NCI-H2227 (cell line): ENCODE data around the gene TRIM37.
A peak's percentile ranks its signal among the peaks of the same experiment; 100 is the strongest.
"Not testable (repeated sequence)": the region's sequence is repeated elsewhere in the genome, so short reads cannot be mapped to it uniquely, and the experiment has no call there.

Experiments used
- DNase-seq: peaks from one replicate; lab custom pipeline; 2025; ENCODE audit not compliant: unreplicated experiment; lab: John Stamatoyannopoulos, UW

TRIM37 gene, protein sequence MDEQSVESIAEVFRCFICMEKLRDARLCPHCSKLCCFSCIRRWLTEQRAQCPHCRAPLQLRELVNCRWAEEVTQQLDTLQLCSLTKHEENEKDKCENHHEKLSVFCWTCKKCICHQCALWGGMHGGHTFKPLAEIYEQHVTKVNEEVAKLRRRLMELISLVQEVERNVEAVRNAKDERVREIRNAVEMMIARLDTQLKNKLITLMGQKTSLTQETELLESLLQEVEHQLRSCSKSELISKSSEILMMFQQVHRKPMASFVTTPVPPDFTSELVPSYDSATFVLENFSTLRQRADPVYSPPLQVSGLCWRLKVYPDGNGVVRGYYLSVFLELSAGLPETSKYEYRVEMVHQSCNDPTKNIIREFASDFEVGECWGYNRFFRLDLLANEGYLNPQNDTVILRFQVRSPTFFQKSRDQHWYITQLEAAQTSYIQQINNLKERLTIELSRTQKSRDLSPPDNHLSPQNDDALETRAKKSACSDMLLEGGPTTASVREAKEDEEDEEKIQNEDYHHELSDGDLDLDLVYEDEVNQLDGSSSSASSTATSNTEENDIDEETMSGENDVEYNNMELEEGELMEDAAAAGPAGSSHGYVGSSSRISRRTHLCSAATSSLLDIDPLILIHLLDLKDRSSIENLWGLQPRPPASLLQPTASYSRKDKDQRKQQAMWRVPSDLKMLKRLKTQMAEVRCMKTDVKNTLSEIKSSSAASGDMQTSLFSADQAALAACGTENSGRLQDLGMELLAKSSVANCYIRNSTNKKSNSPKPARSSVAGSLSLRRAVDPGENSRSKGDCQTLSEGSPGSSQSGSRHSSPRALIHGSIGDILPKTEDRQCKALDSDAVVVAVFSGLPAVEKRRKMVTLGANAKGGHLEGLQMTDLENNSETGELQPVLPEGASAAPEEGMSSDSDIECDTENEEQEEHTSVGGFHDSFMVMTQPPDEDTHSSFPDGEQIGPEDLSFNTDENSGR

DNA sequence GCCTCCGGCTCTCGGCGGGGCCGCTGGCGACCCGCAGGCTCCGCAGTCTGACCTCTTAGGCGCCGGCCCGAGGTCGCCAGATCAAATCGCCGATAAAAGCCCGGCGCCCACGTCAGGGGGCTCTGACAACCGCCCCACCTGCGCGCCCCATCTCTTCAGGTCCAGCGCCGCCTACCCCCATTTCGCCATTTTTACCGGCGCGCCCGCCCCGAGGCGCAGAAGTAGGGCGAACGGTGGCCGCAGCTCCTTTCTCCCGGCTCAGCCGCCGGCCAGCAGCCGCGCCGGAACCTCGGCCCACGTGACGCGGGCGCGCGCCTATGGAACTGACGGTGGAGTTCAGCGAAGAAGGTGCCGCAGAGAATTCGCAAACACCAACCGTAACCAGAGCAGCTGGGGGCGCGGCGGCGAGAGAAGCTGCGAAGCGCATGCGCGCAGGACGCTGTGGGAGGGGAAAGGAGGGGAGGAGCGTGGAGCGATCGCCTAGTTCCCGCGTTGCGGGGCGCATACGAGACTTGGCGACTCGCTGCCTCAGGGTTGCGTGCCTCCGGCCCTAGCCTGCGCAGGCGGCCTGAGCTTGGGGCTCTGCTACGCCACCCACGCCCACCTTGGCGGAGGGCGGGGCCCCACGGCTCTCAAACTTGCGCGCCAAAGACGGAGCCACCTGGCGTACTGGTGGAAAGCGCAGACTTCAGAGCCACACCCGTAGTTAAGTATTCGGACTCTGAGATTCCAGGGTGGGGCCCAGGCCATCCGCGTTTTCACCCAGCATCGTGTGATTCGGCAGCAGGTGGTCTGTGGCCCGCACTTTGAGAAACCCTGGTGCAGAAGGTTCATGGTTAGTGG lies at the start of gene TRIM37:
TRIM37 (minus strand) TSS at position 418 of the 843 bp plus-strand sequence. CDS start 419 bp downstream, outside the sequence.
- DNase-seq = peak; percentile 100

DNA sequence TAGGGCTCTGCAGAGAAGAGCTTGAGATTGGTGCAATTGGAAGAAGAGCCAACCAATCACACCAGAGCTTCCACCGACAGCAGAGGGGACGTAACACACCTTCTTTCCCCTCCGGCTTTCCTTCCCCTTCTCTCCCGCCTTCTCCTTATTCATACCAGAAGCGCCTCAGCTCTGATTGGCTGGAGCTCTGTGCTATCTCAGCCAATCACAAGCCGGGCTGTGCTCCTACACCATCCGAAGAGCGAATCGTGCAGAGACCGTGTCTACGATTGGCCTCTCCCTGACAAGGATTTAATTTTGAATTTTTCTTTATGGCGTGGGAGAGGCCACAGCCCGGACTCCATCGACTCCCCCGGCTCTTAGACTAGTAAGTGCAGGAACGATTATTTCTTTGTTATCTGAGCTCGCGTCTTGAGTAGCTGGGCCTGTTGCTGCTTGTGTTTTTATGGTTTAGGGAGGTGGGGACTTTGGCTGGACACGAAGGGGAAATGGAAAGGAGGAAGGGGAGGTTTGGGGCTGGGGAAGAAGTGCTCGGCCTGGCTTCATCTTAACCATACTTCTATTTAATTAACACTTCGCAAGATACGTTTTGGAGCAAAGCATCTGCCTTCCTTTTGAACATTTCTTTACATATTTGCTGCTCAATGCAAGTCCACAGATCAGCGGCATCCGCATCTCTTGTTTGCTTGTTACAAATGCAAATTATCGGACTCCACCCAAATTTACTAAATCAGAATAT lies 48.9 kb upstream of the TRIM37 start, which contains the start of gene PRR11:
PRR11 (plus strand) TSS at position 308 of the 739 bp plus-strand sequence. CDS start 14,007 bp downstream, outside the sequence.
- peak; percentile 100 for DNase-seq

DNA sequence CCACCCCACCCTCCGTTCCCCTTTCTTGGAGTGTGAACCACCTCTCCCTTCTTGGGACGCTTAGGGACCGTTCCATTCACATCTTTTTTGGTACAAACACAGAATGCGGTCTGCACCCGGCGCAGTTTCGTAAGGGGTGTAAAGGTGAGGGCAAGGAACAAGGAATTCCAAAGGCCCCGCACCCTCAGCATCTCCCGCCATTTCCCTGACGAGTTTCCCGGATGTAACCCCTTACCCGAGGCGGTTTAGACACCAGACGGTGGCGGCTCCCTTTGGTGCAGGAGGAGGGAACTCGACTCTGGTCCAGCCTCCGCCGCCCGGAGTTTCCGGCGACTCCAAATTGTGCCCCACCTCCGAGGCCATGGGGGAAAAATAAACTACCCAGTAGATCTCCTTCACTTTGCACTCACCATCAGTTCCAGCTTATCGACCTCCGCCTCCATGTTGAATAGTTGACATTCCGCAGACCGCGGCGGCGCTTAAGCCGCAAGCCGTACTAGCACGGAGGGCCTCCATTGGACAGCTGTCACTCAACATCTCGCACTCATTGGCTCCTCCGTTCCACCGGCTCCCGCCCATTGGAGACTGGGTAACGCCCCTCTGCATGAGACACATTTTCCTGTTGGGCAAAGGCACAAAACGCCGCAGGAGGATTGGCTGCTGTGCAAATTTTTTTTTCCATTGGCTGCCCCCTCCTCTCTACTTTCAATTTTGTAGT lies 48.2 kb upstream of the TRIM37 start, which contains the start of gene SKA2:
SKA2 (minus strand) TSS at position 466 of the 718 bp plus-strand sequence; CDS start at position 443, 23 bp downstream.
- peak; percentile 100 for DNase-seq

DNA sequence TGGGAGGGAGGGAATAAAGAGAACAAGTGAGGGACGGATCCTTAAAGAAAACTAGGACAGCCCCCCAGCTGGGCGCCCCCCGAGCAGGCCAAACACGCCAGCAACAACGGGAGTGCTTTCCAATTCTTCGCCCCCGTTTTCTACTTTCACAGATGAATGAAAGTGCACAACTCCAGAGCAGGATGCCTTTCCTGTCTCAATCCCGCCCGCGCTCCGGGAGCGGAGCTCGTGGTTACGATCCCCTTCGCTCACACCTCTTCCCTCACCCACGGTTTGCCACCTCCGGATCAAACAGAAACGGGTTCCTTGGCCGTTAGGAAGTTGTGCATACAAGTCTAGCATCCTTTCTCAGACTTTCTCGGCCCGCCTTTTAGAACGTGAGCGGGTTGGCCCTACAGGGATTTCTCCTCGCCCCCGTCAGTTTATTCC lies 47.6 kb upstream of the TRIM37 start:
- DNase-seq = peak; percentile 77

- DNase-seq = no peak
Observed at GRCh38 chr17:59152925-59153324, 46.2 kb upstream of the TRIM37 start.

GRCh38 chr17:59151591-59151990 lies 44.9 kb upstream of the TRIM37 start:
- DNase-seq = no peak

- no peak for DNase-seq
Observed at GRCh38 chr17:59151006-59151405, 44.3 kb upstream of the TRIM37 start.

- DNase-seq = no peak
Observed at GRCh38 chr17:59149841-59150511, 43.3 kb upstream of the TRIM37 start.

DNA sequence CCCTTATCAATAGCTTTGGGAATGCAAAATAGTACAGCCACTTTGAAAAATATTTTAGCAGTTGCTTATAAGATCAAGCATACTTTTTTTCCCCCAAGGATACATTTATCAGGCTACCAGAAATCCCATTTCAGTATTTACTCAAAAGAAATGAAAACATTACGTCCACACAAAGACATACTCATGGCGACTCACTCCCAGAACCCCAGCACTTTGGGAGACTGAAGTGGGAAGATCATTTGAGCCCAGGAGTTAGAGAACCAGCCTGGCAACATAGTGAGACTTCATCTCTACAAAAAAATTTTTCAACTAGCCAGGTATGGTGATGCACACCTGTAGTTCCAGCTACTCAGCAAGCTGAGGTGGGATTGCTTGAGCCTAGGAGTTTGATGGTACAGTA lies 42.4 kb upstream of the TRIM37 start:
- no peak for DNase-seq

DNA sequence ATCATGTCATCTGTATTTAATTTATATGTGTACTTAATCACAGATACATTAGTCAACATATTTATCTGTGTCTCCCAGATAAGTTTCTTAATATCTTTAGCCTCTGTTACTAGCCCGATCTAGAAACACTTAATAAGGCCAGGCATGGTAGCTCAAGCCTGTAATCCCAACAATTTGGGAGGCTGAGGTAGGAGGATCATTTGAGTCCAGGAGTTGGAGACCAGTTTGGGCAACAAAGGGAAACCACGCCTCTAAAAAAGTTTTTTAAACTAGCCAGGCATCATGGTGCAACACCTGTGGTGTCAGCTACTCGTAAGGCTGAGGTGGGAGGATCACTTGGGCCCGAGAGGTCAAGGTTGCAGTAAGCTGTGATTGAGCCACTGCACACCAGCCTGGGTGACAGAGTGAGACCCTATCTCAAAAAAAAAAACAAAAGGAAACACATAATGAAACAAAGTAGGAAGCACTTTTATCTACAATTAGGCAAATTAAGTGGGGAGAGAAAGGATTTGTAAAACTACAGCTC lies 39.0 kb upstream of the TRIM37 start:
- no peak for DNase-seq

GRCh38 chr17:59141860-59142259 lies 35.2 kb upstream of the TRIM37 start:
- DNase-seq = no peak

DNA sequence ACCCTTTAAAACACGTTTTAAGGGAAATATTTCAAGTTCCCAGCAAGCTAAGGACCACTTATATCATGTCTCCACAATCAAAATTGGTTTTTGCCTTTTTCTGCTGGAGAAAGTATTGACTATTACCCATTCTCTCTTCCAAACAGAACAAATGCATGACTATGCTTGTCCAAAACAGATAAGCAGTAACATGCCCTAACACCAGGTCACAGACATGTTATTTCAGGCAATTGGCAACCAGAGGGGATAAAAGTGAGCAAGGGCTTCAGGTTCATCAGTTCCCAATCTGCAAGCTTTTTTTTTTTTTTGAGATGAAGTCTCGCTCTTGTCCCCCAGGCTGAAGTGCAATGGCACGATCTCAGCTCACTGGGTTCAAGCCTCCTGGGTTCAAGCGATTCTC lies 33.3 kb upstream of the TRIM37 start:
- no peak for DNase-seq

DNA sequence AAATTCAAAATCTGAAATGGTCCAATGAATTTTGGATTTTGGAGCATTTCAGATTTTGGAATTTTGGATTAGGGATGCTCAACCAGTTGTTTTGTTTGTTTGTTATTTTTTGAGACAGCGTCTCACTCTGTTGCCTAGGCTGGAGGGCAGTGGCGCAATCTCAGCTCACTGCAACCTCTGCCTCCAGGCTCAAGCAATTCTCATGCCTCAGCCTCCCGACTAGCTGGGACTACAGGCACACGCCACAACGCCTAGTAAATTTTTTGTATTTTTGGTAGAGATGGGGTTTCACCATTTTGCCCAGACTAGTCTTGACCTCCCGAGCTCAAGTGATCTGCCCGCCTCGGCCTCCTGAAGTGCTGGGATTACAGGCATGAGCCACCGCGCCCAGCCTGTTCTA lies 31.7 kb upstream of the TRIM37 start:
- not testable (repeated sequence) for DNase-seq

- no peak for DNase-seq
Observed at GRCh38 chr17:59131131-59131530, 24.5 kb upstream of the TRIM37 start.

GRCh38 chr17:59129814-59130213 lies 23.1 kb upstream of the TRIM37 start:
- no peak for DNase-seq

GRCh38 chr17:59126809-59127417 lies 20.2 kb upstream of the TRIM37 start:
- DNase-seq = no peak

DNA sequence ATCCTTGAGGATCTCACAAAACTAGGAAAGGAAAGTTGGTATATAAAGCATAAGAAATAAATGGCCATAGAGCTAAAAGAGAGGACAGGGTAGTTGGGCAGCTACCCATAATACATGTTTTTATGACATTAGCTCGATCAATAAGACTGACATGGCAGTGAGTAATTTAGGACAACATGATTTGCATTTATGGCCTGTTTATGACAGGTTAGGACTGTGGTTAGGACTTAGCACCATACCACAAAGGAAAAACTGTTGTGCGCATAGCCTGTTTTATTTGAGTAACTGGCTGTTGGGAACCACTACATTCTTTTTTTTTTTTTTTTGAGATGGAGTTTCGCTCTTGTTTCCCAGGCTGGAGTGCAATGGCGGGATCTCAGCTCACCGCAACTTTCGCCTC lies 18.0 kb upstream of the TRIM37 start:
- no peak for DNase-seq

GRCh38 chr17:59121901-59122480 lies 15.3 kb upstream of the TRIM37 start:
- no peak for DNase-seq
